ENCODE results near the gene FGFBP2. TPM values are rescaled to one million over a fixed set of nuclear protein-coding genes. Genes with fewer than 3 reads are reported as not detected.

The FGFBP2 gene
- total and polyA plus RNA-seq, 2 experiments from 2014 or later: 0.18 to 0.56 TPM

GRCh38 chr4:15958562-15958961 is 4.4 kb downstream of the FGFBP2 start:
- H3K27ac ChIP-seq (ENCODE audit: low read depth): no peak overlapping the region
- H3K36me3 ChIP-seq (ENCODE audit: insufficient read depth): 0 out of 2 replicates have a peak, but pooled peaks cover 5% of the 10 kb centered on the region
- Mint-ChIP-seq H3K36me3 (ENCODE audit: low read depth) (peaks cover 12% of the 10 kb centered on the region), H3K27ac (no peak overlapping the region), H3K9me3 (peaks cover 22% of the 10 kb centered on the region), H3K4me3 (no peak overlapping the region), H3K4me1 (peaks cover 14% of the 10 kb centered on the region), H3K27me3 (ENCODE audit: insufficient read depth, low read depth, poor library complexity) (no peaks in the 10 kb centered on the region)
- 0 out of 2 replicates have a peak, but pooled peaks cover 3% of the 10 kb centered on the region for H3F3A ChIP-seq (replicated peaks; ENCODE audit: low read depth)
- no peaks in the 10 kb centered on the region for H4K20me1 ChIP-seq (replicated peaks; ENCODE audit: insufficient read depth)
- H2AFZ ChIP-seq: no peak overlapping the region
- no peak for TF ChIP-seq POLR2AphosphoS5 (IDR thresholded peaks at IDR 0.05; ENCODE audit: low read depth)
- no peak for TF ChIP-seq ZNF462 (CRISPR knock-in tag; IDR thresholded peaks at IDR 0.05)
- TF ChIP-seq JUNB (IDR thresholded peaks at IDR 0.05; ENCODE audit: unreplicated experiment): no peak
- no peak for TF ChIP-seq ZNF331 (CRISPR knock-in tag; IDR thresholded peaks at IDR 0.05; ENCODE audit: low read depth)
- TF ChIP-seq EZH2 (IDR thresholded peaks at IDR 0.05; ENCODE audit: low read depth, unreplicated experiment): no peak
- TF ChIP-seq STAT1 (IDR thresholded peaks at IDR 0.05; ENCODE audit: unreplicated experiment): no peak
- TF ChIP-seq REST (IDR thresholded peaks at IDR 0.05; ENCODE audit: unreplicated experiment): no peak
- TF ChIP-seq EZH2phosphoT487 (IDR thresholded peaks at IDR 0.05; ENCODE audit: unreplicated experiment): no peak
- no peak for TF ChIP-seq CREB1 (CRISPR knock-in tag; IDR thresholded peaks at IDR 0.05; ENCODE audit: low read depth)
- TF ChIP-seq CTCF (conservative IDR thresholded peaks at IDR 0.05; ENCODE audit: low read depth in 2 of 2): no peak
- TF ChIP-seq ETS1 (IDR thresholded peaks at IDR 0.05): no peak
- no peaks in the 10 kb centered on the region for H3K79me2 ChIP-seq (replicated peaks; ENCODE audit: insufficient read depth)
- ATAC-seq: no peak
- no peaks in the 10 kb centered on the region for H3K9me2 ChIP-seq (ENCODE audit: insufficient read depth)
- H3K4me2 ChIP-seq: no peak overlapping the region
- H3K4me3 ChIP-seq: no peak overlapping the region
- no peak for DNase-seq (ENCODE audit: low spot score)
- H3K27me3 ChIP-seq (ENCODE audit: insufficient read depth): no peaks in the 10 kb centered on the region
- no peaks in the 10 kb centered on the region; the same call in 1 of the 2 replicates for H3K4me1 ChIP-seq (ENCODE audit: insufficient read depth)
